ENCODE results near the gene GUCY1B1. TPM values are rescaled to one million over a fixed set of nuclear protein-coding genes. Genes with fewer than 3 reads are reported as not detected.
A peak's percentile ranks its signal among the peaks of the same experiment; 100 is the strongest.
"Not testable (repeated sequence)": the region's sequence is repeated elsewhere in the genome, so short reads cannot be mapped to it uniquely, and the experiment has no call there.

The GUCY1B1 gene
- total and polyA plus RNA-seq, 5 experiments from 2014 or later = not detected

- no peaks in the 10 kb centered on the region for H3K36me3 Mint-ChIP-seq
- POLR2A ChIA-PET = no interaction called here
- no peak overlapping the region for H3K27ac Mint-ChIP-seq
- H3K4me3 Mint-ChIP-seq = no peak overlapping the region
- DNase-seq = no peak
- H3K27me3 Mint-ChIP-seq = peaks cover 0 to 17% (median 0%) of the 10 kb centered on the region in 5 donors
- ATAC-seq = no peak
- peaks cover 2 to 6% (median 2%) of the 10 kb centered on the region in 4 donors for H3K4me1 Mint-ChIP-seq
- H3K9me3 Mint-ChIP-seq = no peaks in the 10 kb centered on the region
Measured at GRCh38 chr4:155789982-155790381, 31.2 kb downstream of the GUCY1B1 start.

- H3K4me3 Mint-ChIP-seq = no peak overlapping the region
- H3K36me3 Mint-ChIP-seq = no peaks in the 10 kb centered on the region
- DNase-seq = no peak
- ATAC-seq = no peak
- POLR2A ChIA-PET = no interaction called here
- peaks cover 0 to 1% (median 0%) of the 10 kb centered on the region in 4 donors for H3K4me1 Mint-ChIP-seq
- peaks cover 0 to 4% (median under 1%) of the 10 kb centered on the region in 5 donors for H3K27me3 Mint-ChIP-seq
- H3K27ac Mint-ChIP-seq = no peak overlapping the region
- H3K9me3 Mint-ChIP-seq = no peaks in the 10 kb centered on the region
Measured at GRCh38 chr4:155794589-155795236, 35.9 kb downstream of the GUCY1B1 start.

GRCh38 chr4:155795991-155796390 is 37.2 kb downstream of the GUCY1B1 start:
- Mint-ChIP-seq H3K27ac (no peak overlapping the region), H3K4me3 (no peak overlapping the region), H3K27me3 (peaks cover 0 to 4% (median 0%) of the 10 kb centered on the region in 5 donors), H3K9me3 (no peaks in the 10 kb centered on the region), H3K36me3 (no peaks in the 10 kb centered on the region), H3K4me1 (no peaks in the 10 kb centered on the region)
- DNase-seq (no peak), ATAC-seq (no peak)
- POLR2A ChIA-PET = no interaction called here

- POLR2A ChIA-PET, DNase-seq, H3K4me1 Mint-ChIP-seq, H3K36me3 Mint-ChIP-seq, ATAC-seq, H3K27me3 Mint-ChIP-seq, H3K9me3 Mint-ChIP-seq, H3K27ac Mint-ChIP-seq, H3K4me3 Mint-ChIP-seq: not testable (repeated sequence)
Measured at GRCh38 chr4:155797581-155797980, 38.8 kb downstream of the GUCY1B1 start.

GRCh38 chr4:155799116-155799793 is 40.4 kb downstream of the GUCY1B1 start:
- Mint-ChIP-seq H3K36me3 (no peaks in the 10 kb centered on the region), H3K4me3 (no peak overlapping the region), H3K27me3 (peaks cover 0 to 4% (median 0%) of the 10 kb centered on the region in 5 donors), H3K9me3 (no peaks in the 10 kb centered on the region), H3K27ac (no peak overlapping the region), H3K4me1 (no peaks in the 10 kb centered on the region)
- ATAC-seq = no peak
- POLR2A ChIA-PET = no interaction called here
- DNase-seq = no peak

GRCh38 chr4:155799794-155800123 is 40.9 kb downstream of the GUCY1B1 start:
- ATAC-seq (no peak), DNase-seq (no peak)
- H3K4me3 Mint-ChIP-seq = no peak overlapping the region
- H3K9me3 Mint-ChIP-seq = no peaks in the 10 kb centered on the region
- H3K27me3 Mint-ChIP-seq = peaks cover 0 to 4% (median 0%) of the 10 kb centered on the region in 5 donors
- no peaks in the 10 kb centered on the region for H3K36me3 Mint-ChIP-seq
- POLR2A ChIA-PET = no interaction called here
- H3K27ac Mint-ChIP-seq = no peak overlapping the region
- H3K4me1 Mint-ChIP-seq = no peaks in the 10 kb centered on the region

- H3K27ac Mint-ChIP-seq = no peak overlapping the region
- no peak overlapping the region for H3K4me3 Mint-ChIP-seq
- no peaks in the 10 kb centered on the region for H3K4me1 Mint-ChIP-seq
Measured at GRCh38 chr4:155800685-155801343, 42.0 kb downstream of the GUCY1B1 start.

GRCh38 chr4:155802190-155802959 is 43.6 kb downstream of the GUCY1B1 start:
- DNase-seq = no peak
- no peaks in the 10 kb centered on the region for H3K4me1 Mint-ChIP-seq
- no peaks in the 10 kb centered on the region for H3K36me3 Mint-ChIP-seq
- no peaks in the 10 kb centered on the region for H3K27me3 Mint-ChIP-seq
- no peak for ATAC-seq
- no peaks in the 10 kb centered on the region for H3K9me3 Mint-ChIP-seq
- POLR2A ChIA-PET = no interaction called here
- H3K27ac Mint-ChIP-seq = no peak overlapping the region
- no peak overlapping the region for H3K4me3 Mint-ChIP-seq

More at GRCh38 chr4:155800685-155801343, 42.0 kb downstream of the GUCY1B1 start:
- no peaks in the 10 kb centered on the region for H3K9me3 Mint-ChIP-seq
- POLR2A ChIA-PET = no interaction called here
- ATAC-seq (no peak), DNase-seq (no peak)
- peaks cover 0 to 3% (median 0%) of the 10 kb centered on the region in 5 donors for H3K27me3 Mint-ChIP-seq
- no peaks in the 10 kb centered on the region for H3K36me3 Mint-ChIP-seq

- no peaks in the 10 kb centered on the region for H3K36me3 Mint-ChIP-seq
- DNase-seq = no peak
- no peaks in the 10 kb centered on the region for H3K4me1 Mint-ChIP-seq
- H3K27me3 Mint-ChIP-seq = no peaks in the 10 kb centered on the region
- H3K9me3 Mint-ChIP-seq = no peaks in the 10 kb centered on the region
- no peak overlapping the region for H3K4me3 Mint-ChIP-seq
- no peak overlapping the region for H3K27ac Mint-ChIP-seq
- no peak for ATAC-seq
- POLR2A ChIA-PET = no interaction called here
Measured at GRCh38 chr4:155805016-155805415, 46.2 kb downstream of the GUCY1B1 start.

- POLR2A ChIA-PET = no interaction called here
- Mint-ChIP-seq H3K4me1 (no peaks in the 10 kb centered on the region), H3K4me3 (no peak overlapping the region), H3K27ac (no peak overlapping the region), H3K36me3 (no peaks in the 10 kb centered on the region), H3K9me3 (no peaks in the 10 kb centered on the region), H3K27me3 (no peaks in the 10 kb centered on the region)
- DNase-seq (no peak), ATAC-seq (no peak)
Measured at GRCh38 chr4:155807021-155807420, 48.2 kb downstream of the GUCY1B1 start.

GRCh38 chr4:155809835-155810234 is 51.0 kb downstream of the GUCY1B1 start:
- Mint-ChIP-seq H3K9me3 (no peaks in the 10 kb centered on the region), H3K27ac (no peak overlapping the region), H3K4me3 (no peak overlapping the region), H3K27me3 (peaks cover 0 to 3% (median 1%) of the 10 kb centered on the region in 5 donors), H3K4me1 (no peaks in the 10 kb centered on the region), H3K36me3 (no peaks in the 10 kb centered on the region)
- POLR2A ChIA-PET = interaction anchor here (1.0 kb wide), 1 partner anchor 144 kb away, joined by 7 read pairs; the partner anchor contains the start of gene CTSO
- ATAC-seq (peak; percentile 63 to 73), DNase-seq (peak in 4 of 10 donors; percentile 6 to 63 (median 42))

- ATAC-seq (no peak), DNase-seq (no peak)
- Mint-ChIP-seq H3K27me3 (peaks cover 1 to 10% (median 5%) of the 10 kb centered on the region in 5 donors), H3K36me3 (no peaks in the 10 kb centered on the region), H3K27ac (no peak overlapping the region), H3K4me1 (no peaks in the 10 kb centered on the region), H3K4me3 (no peak overlapping the region), H3K9me3 (no peaks in the 10 kb centered on the region)
- POLR2A ChIA-PET = interaction anchor here (0.8 kb wide), 1 partner anchor 143 kb away, joined by 4 read pairs; no protein-coding TSS in a partner anchor
Measured at GRCh38 chr4:155811083-155811482, 52.3 kb downstream of the GUCY1B1 start.

GRCh38 chr4:155818639-155819038 is 59.8 kb downstream of the GUCY1B1 start:
- Mint-ChIP-seq H3K36me3 (no peaks in the 10 kb centered on the region), H3K4me3 (no peak overlapping the region), H3K27me3 (peaks cover 13 to 66% (median 19%) of the 10 kb centered on the region in 5 donors), H3K27ac (no peak overlapping the region), H3K4me1 (no peaks in the 10 kb centered on the region), H3K9me3 (no peaks in the 10 kb centered on the region)
- DNase-seq (no peak), ATAC-seq (no peak)
- POLR2A ChIA-PET = no interaction called here

All from naive thymus-derived CD8-positive, alpha-beta T cell (primary cell).